Measurements from ENCODE around the gene HIPK2. TPM values are rescaled to one million over a fixed set of nuclear protein-coding genes. Genes with fewer than 3 reads are reported as not detected.

Gene HIPK2
- total and polyA plus RNA-seq, 5 donors from 2014 or later = 0.44 to 17.5 (median 0.78) TPM

- Histone ChIP-seq H3K27ac (ENCODE audit: insufficient read depth, low read length, poor library complexity, severe bottlenecking) (no peak overlapping the region), H3K9me3 (ENCODE audit: control insufficient read depth in 2 of 2, low read length in 2 of 2) (no peaks in the 10 kb centered on the region), H3K4me3 (ENCODE audit: low read depth, low read length) (no peak overlapping the region), H3K27me3 (ENCODE audit: control insufficient read depth, insufficient read depth, low read length) (no peaks in the 10 kb centered on the region), H3K4me1 (ENCODE audit: control insufficient read depth, insufficient read depth, low read length, poor library complexity, severe bottlenecking) (no peaks in the 10 kb centered on the region), H3K36me3 (ENCODE audit: control insufficient read depth, insufficient read depth, low read length) (peaks cover 36% of the 10 kb centered on the region)
- peaks cover 31% of the 10 kb centered on the region for H3K36me3 Mint-ChIP-seq
- no peak overlapping the region for H3K27ac Mint-ChIP-seq
- no peaks in the 10 kb centered on the region for H3K27me3 Mint-ChIP-seq
- H3K9me3 Mint-ChIP-seq = no peaks in the 10 kb centered on the region
- no peaks in the 10 kb centered on the region for H3K4me1 Mint-ChIP-seq
- H3K4me3 Mint-ChIP-seq = no peak overlapping the region
- DNase-seq (no peak), ATAC-seq (ENCODE audit: low read depth in 2 of 2) (no peak)
Measured at GRCh38 chr7:139598642-139599041, 179.2 kb downstream of the HIPK2 start.

GRCh38 chr7:139597028-139597427, 180.8 kb downstream of the HIPK2 start:
- no peaks in the 10 kb centered on the region for H3K9me3 Mint-ChIP-seq
- Histone ChIP-seq H3K27me3 (ENCODE audit: control insufficient read depth, insufficient read depth, low read length) (no peaks in the 10 kb centered on the region), H3K4me1 (ENCODE audit: control insufficient read depth, insufficient read depth, low read length, poor library complexity, severe bottlenecking) (no peaks in the 10 kb centered on the region), H3K36me3 (ENCODE audit: control insufficient read depth, insufficient read depth, low read length) (peaks cover 36% of the 10 kb centered on the region), H3K4me3 (ENCODE audit: low read depth, low read length) (no peak overlapping the region), H3K9me3 (ENCODE audit: control insufficient read depth in 2 of 2, low read length in 2 of 2) (no peaks in the 10 kb centered on the region), H3K27ac (ENCODE audit: insufficient read depth, low read length, poor library complexity, severe bottlenecking) (no peak overlapping the region)
- ATAC-seq (ENCODE audit: low read depth in 2 of 2) (no peak), DNase-seq (no peak)
- no peaks in the 10 kb centered on the region for H3K4me1 Mint-ChIP-seq
- H3K27ac Mint-ChIP-seq = no peak overlapping the region
- peaks cover 40% of the 10 kb centered on the region for H3K36me3 Mint-ChIP-seq
- no peaks in the 10 kb centered on the region for H3K27me3 Mint-ChIP-seq
- H3K4me3 Mint-ChIP-seq = no peak overlapping the region

- no peak overlapping the region for H3K27ac Mint-ChIP-seq
- peaks cover 40% of the 10 kb centered on the region for H3K36me3 Mint-ChIP-seq
Measured at GRCh38 chr7:139596626-139597025, 181.2 kb downstream of the HIPK2 start.

GRCh38 chr7:139595806-139596205, 182.0 kb downstream of the HIPK2 start:
- peaks cover 43% of the 10 kb centered on the region for H3K36me3 Mint-ChIP-seq
- ATAC-seq (ENCODE audit: low read depth in 2 of 2) (no peak), DNase-seq (no peak)
- Histone ChIP-seq H3K4me1 (ENCODE audit: control insufficient read depth, insufficient read depth, low read length, poor library complexity, severe bottlenecking) (no peaks in the 10 kb centered on the region), H3K9me3 (ENCODE audit: control insufficient read depth in 2 of 2, low read length in 2 of 2) (no peaks in the 10 kb centered on the region), H3K4me3 (ENCODE audit: low read depth, low read length) (no peak overlapping the region), H3K27me3 (ENCODE audit: control insufficient read depth, insufficient read depth, low read length) (no peaks in the 10 kb centered on the region), H3K36me3 (ENCODE audit: control insufficient read depth, insufficient read depth, low read length) (peaks cover 39% of the 10 kb centered on the region), H3K27ac (ENCODE audit: insufficient read depth, low read length, poor library complexity, severe bottlenecking) (no peak overlapping the region)
- H3K27ac Mint-ChIP-seq = no peak overlapping the region
- H3K4me1 Mint-ChIP-seq = no peaks in the 10 kb centered on the region
- H3K27me3 Mint-ChIP-seq = no peaks in the 10 kb centered on the region
- H3K9me3 Mint-ChIP-seq = no peaks in the 10 kb centered on the region
- H3K4me3 Mint-ChIP-seq = no peak overlapping the region

More at GRCh38 chr7:139596626-139597025, 181.2 kb downstream of the HIPK2 start:
- no peaks in the 10 kb centered on the region for H3K9me3 Mint-ChIP-seq
- no peaks in the 10 kb centered on the region for H3K27me3 Mint-ChIP-seq
- DNase-seq (no peak), ATAC-seq (ENCODE audit: low read depth in 2 of 2) (no peak)
- Histone ChIP-seq H3K27me3 (ENCODE audit: control insufficient read depth, insufficient read depth, low read length) (no peaks in the 10 kb centered on the region), H3K27ac (ENCODE audit: insufficient read depth, low read length, poor library complexity, severe bottlenecking) (no peak overlapping the region), H3K4me3 (ENCODE audit: low read depth, low read length) (no peak overlapping the region), H3K36me3 (ENCODE audit: control insufficient read depth, insufficient read depth, low read length) (peaks cover 37% of the 10 kb centered on the region), H3K9me3 (ENCODE audit: control insufficient read depth in 2 of 2, low read length in 2 of 2) (no peaks in the 10 kb centered on the region), H3K4me1 (ENCODE audit: control insufficient read depth, insufficient read depth, low read length, poor library complexity, severe bottlenecking) (no peaks in the 10 kb centered on the region)
- no peak overlapping the region for H3K4me3 Mint-ChIP-seq
- H3K4me1 Mint-ChIP-seq = no peaks in the 10 kb centered on the region

- H3K4me3 Mint-ChIP-seq = no peak overlapping the region
- H3K4me3 ChIP-seq (ENCODE audit: low read depth, low read length) = no peak overlapping the region
- no peaks in the 10 kb centered on the region for H3K4me1 ChIP-seq (ENCODE audit: control insufficient read depth, insufficient read depth, low read length, poor library complexity, severe bottlenecking)
- ATAC-seq (ENCODE audit: low read depth in 2 of 2) (no peak), DNase-seq (no peak)
- H3K9me3 ChIP-seq (ENCODE audit: control insufficient read depth in 2 of 2, low read length in 2 of 2) = no peaks in the 10 kb centered on the region
- no peaks in the 10 kb centered on the region for H3K27me3 Mint-ChIP-seq
- no peak overlapping the region for H3K27ac Mint-ChIP-seq
- peaks cover 41% of the 10 kb centered on the region for H3K36me3 Mint-ChIP-seq
- no peaks in the 10 kb centered on the region for H3K4me1 Mint-ChIP-seq
- no peaks in the 10 kb centered on the region for H3K9me3 Mint-ChIP-seq
- no peak overlapping the region for H3K27ac ChIP-seq (ENCODE audit: insufficient read depth, low read length, poor library complexity, severe bottlenecking)
- H3K27me3 ChIP-seq (ENCODE audit: control insufficient read depth, insufficient read depth, low read length) = no peaks in the 10 kb centered on the region
- H3K36me3 ChIP-seq (ENCODE audit: control insufficient read depth, insufficient read depth, low read length) = peaks cover 34% of the 10 kb centered on the region
Measured at GRCh38 chr7:139594911-139595476, 182.8 kb downstream of the HIPK2 start.

- Mint-ChIP-seq H3K27ac (no peak overlapping the region), H3K4me3 (no peak overlapping the region), H3K9me3 (no peaks in the 10 kb centered on the region), H3K36me3 (peaks cover 39% of the 10 kb centered on the region), H3K27me3 (no peaks in the 10 kb centered on the region), H3K4me1 (no peaks in the 10 kb centered on the region)
- Histone ChIP-seq H3K27me3 (ENCODE audit: control insufficient read depth, insufficient read depth, low read length) (no peaks in the 10 kb centered on the region), H3K27ac (ENCODE audit: insufficient read depth, low read length, poor library complexity, severe bottlenecking) (no peak overlapping the region), H3K4me1 (ENCODE audit: control insufficient read depth, insufficient read depth, low read length, poor library complexity, severe bottlenecking) (no peaks in the 10 kb centered on the region), H3K9me3 (ENCODE audit: control insufficient read depth in 2 of 2, low read length in 2 of 2) (no peaks in the 10 kb centered on the region), H3K4me3 (ENCODE audit: low read depth, low read length) (no peak overlapping the region), H3K36me3 (ENCODE audit: control insufficient read depth, insufficient read depth, low read length) (peaks cover 33% of the 10 kb centered on the region)
- ATAC-seq (ENCODE audit: low read depth in 2 of 2) = no peak
- DNase-seq = no peak
Measured at GRCh38 chr7:139594090-139594489, 183.7 kb downstream of the HIPK2 start.

GRCh38 chr7:139592801-139593461, 184.9 kb downstream of the HIPK2 start:
- Histone ChIP-seq H3K4me3 (ENCODE audit: low read depth, low read length) (no peak overlapping the region), H3K9me3 (ENCODE audit: control insufficient read depth in 2 of 2, low read length in 2 of 2) (no peaks in the 10 kb centered on the region), H3K4me1 (ENCODE audit: control insufficient read depth, insufficient read depth, low read length, poor library complexity, severe bottlenecking) (no peaks in the 10 kb centered on the region), H3K27me3 (ENCODE audit: control insufficient read depth, insufficient read depth, low read length) (no peaks in the 10 kb centered on the region), H3K27ac (ENCODE audit: insufficient read depth, low read length, poor library complexity, severe bottlenecking) (no peak overlapping the region), H3K36me3 (ENCODE audit: control insufficient read depth, insufficient read depth, low read length) (peaks cover 33% of the 10 kb centered on the region)
- H3K36me3 Mint-ChIP-seq = peaks cover 43% of the 10 kb centered on the region
- no peak overlapping the region for H3K4me3 Mint-ChIP-seq
- no peaks in the 10 kb centered on the region for H3K9me3 Mint-ChIP-seq
- no peaks in the 10 kb centered on the region for H3K4me1 Mint-ChIP-seq
- no peak for ATAC-seq (ENCODE audit: low read depth in 2 of 2)
- H3K27me3 Mint-ChIP-seq = no peaks in the 10 kb centered on the region
- no peak for DNase-seq
- peak overlapping the region in 1 of 3 donors; percentile 11 for H3K27ac Mint-ChIP-seq
